Kidney tubule cell (primary cell): ENCODE results near the gene ZNF200.
A peak's percentile ranks its signal among the peaks of the same experiment; 100 is the strongest.
"Not testable (repeated sequence)": the region's sequence is repeated elsewhere in the genome, so short reads cannot be mapped to it uniquely, and the experiment has no call there.

ENCODE experiments used
- DNase-seq: peaks from one replicate; pipeline ENCODE4 v3.0.0-alpha.2; 2018; ENCODE audit warnings: low spot score

ZNF200 gene, protein sequence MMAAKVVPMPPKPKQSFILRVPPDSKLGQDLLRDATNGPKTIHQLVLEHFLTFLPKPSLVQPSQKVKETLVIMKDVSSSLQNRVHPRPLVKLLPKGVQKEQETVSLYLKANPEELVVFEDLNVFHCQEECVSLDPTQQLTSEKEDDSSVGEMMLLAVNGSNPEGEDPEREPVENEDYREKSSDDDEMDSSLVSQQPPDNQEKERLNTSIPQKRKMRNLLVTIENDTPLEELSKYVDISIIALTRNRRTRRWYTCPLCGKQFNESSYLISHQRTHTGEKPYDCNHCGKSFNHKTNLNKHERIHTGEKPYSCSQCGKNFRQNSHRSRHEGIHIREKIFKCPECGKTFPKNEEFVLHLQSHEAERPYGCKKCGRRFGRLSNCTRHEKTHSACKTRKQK

GRCh38 chr16:3234857-3235561, at the start of gene ZNF200:
Gene ZNF200, minus strand, starts transcription at chr16:3235158. Its CDS starts 1,403 bp downstream, at chr16:3233755.
- peak; percentile 94 for DNase-seq

GRCh38 chr16:3283543-3284447, 48.8 kb upstream of the ZNF200 start:
- DNase-seq: peak; percentile 14

- peak; percentile 98 for DNase-seq
Measured at GRCh38 chr16:3282730-3283542, 48.0 kb upstream of the ZNF200 start, which contains the start of gene ZNF263. Gene ZNF263, plus strand, starts transcription at chr16:3283491. Its CDS starts 328 bp downstream, at chr16:3283819.

GRCh38 chr16:3282103-3282729, 47.3 kb upstream of the ZNF200 start:
- peak; percentile 77 for DNase-seq

DNA sequence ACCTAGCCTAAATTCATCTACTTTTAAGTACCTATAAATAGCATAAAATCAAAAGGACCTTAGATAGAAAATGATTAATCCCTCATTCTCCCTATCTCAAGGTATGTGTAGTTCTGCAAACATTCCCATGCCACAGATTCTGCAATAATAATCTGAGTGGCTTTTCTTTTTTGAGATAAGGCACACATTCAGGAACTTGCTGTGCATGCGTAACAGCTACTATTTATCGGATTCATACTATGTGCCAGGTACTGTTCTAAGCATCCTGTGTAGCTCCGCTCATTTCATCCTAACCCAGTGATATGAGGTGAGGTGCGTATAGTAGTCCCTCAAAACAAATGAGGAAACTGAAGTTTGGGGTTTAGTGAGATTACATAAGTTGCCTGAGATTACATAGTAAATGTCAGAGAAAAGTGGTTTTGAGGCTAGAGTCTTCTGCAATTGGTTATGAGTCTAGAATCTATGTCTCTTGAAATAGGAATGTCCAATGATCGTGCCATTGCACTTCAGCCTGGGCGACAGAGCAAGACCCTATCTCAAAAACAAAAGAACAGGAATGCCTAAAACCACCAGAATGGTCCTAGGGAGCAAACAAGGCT, 46.4 kb upstream of the ZNF200 start:
- no peak for DNase-seq

DNA sequence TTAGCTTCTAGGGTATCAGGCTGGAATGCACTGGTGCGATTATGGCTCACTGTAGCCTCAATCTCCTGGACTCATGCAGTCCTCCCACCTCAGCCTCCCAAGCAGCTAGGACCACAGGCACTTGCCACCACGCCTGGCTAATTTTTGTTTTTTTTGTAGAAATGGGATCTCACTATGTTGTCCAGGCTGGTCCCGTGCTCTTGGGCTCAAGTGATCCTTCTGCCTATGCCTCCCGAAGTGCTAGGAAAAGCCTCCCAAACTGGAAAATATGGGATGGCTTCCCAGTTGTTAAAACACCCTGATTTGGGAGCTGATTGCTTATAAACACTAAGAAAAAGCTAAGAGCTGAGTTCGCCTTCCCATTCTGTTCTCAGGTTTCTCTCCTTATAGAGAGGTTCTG, 41.7 kb upstream of the ZNF200 start:
- DNase-seq: no peak

- DNase-seq: no peak
Measured at GRCh38 chr16:3274947-3275346, 40.0 kb upstream of the ZNF200 start.

DNA sequence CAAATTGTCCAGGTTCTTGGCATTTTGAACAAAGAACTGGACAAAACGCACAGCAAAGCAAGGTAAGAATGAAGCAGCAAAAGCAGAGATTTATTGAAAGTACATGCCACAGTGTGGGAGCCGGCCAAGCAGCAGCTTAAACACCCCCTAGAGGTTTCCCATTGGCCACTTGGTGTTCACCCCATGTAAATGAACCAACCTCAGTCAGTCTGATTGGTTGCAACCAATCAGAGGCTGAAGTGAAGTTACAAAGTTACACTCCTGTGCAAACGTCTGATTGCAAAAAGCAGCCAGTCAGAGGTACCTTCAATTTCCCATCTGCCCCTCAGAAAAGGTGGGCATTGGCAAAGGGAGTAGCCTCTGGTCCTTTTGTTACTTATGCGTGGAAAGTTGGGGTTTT, 39.5 kb upstream of the ZNF200 start:
- peak; percentile 45 for DNase-seq

DNA sequence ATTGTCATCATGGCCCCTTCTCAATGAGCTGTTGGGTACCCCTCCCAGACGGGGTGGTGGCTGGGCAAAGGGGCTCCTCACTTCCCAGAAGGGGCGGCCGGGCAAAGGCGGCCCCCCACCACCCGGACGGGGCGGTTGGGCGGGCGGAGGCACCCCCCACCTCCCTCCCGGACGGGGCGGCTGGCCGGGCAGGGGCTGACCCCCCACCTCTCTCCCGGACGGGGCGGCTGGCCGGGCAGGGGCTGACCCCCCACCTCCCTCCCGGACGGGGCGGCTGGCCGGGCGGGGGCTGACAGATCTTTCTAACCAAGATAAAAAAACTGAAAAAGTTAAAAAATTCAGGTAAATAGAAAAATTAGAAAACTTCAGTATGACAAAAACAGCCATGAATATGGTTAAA, 36.3 kb upstream of the ZNF200 start:
- DNase-seq: not testable (repeated sequence)

GRCh38 chr16:3270718-3271117, 35.8 kb upstream of the ZNF200 start:
- not testable (repeated sequence) for DNase-seq

DNA sequence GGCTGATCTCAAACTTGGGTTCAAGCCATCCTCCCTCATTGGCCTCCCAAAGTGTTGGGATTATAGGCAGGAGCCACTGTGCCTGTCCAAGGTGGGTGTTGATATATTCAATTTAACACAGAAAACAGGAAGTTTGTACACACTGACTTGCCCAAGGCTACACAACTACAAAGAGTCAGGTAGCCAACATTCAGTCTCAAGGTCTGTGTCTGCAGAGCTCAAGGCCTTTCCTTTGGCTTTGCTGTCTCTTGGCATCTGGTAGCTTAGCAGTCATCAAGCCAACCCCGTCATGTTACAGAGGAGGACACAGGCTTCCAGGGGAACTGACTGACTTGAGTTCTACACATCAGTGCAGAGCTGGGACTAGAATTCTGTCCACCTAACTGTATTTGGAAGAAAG, 33.3 kb upstream of the ZNF200 start:
- no peak for DNase-seq

GRCh38 chr16:3266873-3267537, 32.0 kb upstream of the ZNF200 start:
- DNase-seq: peak; percentile 46

DNA sequence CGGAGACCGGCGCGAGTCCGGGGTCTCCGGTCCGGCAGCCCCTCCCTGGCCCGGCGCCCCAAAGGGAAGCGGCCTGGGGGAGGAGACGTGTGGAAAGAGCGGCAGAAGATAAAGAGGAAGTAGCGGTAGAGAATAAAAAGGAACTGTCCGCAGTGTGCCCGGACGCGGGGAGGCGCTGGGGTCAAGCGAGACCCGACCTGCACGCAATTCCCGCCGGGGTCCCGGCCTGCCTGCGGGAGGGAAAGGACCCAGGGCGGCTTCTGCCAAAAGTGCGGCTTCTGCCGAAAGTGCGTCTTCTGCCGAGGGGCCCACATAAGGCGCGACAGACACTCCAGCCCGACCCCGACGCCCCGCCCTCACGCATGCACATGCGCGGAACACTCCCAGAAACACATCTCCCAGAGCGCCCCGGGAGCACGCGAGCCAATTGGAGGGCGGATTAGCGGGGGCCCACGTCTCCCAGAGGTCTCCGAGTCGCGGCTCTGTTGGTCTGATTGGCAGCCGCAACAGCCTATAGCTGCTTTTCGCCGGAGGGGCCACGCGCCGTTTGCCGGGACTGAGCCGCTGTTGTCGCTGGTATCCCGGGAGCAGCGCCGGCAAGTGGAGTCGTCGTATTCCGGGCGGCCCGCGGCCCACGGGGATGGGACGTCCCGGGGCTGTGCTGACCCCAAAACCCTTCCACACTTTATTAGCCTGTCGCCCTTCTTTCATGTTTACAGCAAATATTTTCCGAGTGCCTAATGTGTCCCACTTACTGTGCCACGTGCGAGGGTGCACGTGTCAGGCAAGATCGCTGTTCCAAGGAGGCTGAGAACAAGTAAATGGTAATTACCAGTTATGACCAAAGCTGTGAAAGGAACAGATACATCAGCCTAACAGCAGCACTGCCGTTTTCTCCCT, 29.4 kb upstream of the ZNF200 start:
- peak; percentile 98 for DNase-seq

- no peak for DNase-seq
Measured at GRCh38 chr16:3262517-3262916, 27.6 kb upstream of the ZNF200 start.

- DNase-seq: no peak
Measured at GRCh38 chr16:3259836-3260235, 24.9 kb upstream of the ZNF200 start.

GRCh38 chr16:3256866-3257465, 22.0 kb upstream of the ZNF200 start:
- peak; percentile 95 for DNase-seq

DNA sequence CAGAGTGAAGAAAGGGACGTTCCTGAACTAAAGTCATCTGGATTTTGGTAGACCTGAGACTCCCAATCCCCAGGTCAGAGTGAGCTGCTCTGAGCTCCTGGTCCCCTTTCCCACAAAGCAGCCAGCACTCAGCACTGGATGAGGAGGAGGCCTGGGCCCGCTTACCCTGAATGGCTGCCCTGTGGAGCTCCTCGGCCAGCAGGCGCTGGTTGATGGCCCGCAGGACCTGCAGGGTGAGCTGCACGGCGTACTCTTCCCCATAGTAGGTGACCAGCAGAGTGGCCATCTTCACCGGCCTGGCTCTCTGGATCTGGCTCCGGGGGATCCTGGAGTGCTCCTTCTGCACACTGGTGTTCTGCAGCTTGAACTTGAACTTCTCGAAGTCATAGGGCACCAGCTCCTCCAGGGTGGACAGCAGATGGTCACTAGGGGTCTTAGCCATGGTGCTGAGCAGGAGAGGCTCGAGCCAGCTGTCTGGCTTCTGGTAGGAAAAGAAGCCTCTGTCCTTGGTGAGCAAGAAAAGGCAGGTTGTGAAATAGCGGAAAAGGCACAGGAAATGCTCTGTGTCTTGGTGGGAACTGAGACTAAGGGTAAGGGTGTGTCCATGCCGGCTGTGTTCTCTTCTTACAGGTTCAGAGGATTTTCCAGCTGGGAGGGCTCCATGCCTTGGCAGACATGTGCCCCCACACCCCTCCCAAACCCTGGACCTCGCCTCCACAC, 21.3 kb upstream of the ZNF200 start, which contains the start of gene MEFV:
TSS of gene MEFV (minus strand) at position 488 of the 720 bp plus-strand sequence. CDS start at position 442, 46 bp downstream.
- DNase-seq: peak; percentile 32

DNA sequence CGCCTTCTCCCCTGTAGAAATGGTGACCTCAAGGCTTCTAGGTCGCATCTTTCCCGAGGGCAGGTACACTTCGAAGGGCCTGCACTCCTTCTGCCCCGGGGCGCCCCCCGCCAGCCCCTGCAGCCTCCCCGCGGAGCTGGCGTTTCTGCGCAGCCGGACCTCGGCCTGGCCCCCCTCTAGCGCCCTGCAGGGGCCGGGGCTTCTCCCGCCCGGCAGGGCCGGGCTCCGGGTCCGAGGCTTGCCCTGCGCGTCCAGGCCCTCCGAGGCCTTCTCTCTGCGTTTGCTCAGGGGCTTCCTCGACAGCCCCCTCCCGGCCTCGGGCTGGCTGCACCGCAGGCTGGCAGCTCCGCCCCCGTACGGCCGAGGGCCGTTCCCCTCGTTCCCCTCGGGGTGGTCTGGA, 19.4 kb upstream of the ZNF200 start:
- no peak for DNase-seq
